GM19395 (cell line): Measurements from ENCODE around the gene CDC23.
"Not testable (repeated sequence)": the region's sequence is repeated elsewhere in the genome, so short reads cannot be mapped to it uniquely, and the experiment has no call there.

ENCODE experiments used
- ATAC-seq: cut with Tn5 transposase; IDR thresholded peaks from one replicate; pipeline ENCODE4 v1.9.1; 2021; ENCODE audit warnings: mild to moderate bottlenecking, moderate library complexity; ENCODE audit not compliant: unreplicated experiment

CDC23 gene

GRCh38 chr5:138143578-138143977, 69.5 kb downstream of the CDC23 start:
- ATAC-seq, result not testable (repeated sequence)

GRCh38 chr5:138141734-138142133, 71.4 kb downstream of the CDC23 start:
- ATAC-seq, result no peak

GRCh38 chr5:138140268-138140667, 72.9 kb downstream of the CDC23 start:
- no peak for ATAC-seq

- no peak for ATAC-seq
Observed at GRCh38 chr5:138139781-138140090, 73.4 kb downstream of the CDC23 start.

GRCh38 chr5:138138949-138139780, 74.0 kb downstream of the CDC23 start, which contains the start of gene NME5:
Gene NME5 (minus strand): TSS chr5:138139428. CDS start chr5:138138780, 648 bp downstream.
- ATAC-seq, result peak; percentile 79
